Upper lobe of right lung (tissue), 1 donor: ENCODE data around the gene MAP2K5. TPM values are rescaled to one million over a fixed set of nuclear protein-coding genes. Genes with fewer than 3 reads are reported as not detected.
A peak's percentile ranks its signal among the peaks of the same experiment; 100 is the strongest.

Experiments used
- ATAC-seq: fragments of 200-7000 bp; cut with Tn5 transposase; one replicate; pipeline ENCODE4 v1.9.1; 2020; ENCODE audit warnings: mild to moderate bottlenecking, moderate library complexity
- DNase-seq: peaks from one replicate; pipeline ENCODE4 v3.0.0-alpha.2; 2020
- H3K27ac ChIP-seq: fragments of 200-600 bp; one replicate; pipeline ENCODE4 v1.8.0; 2022
- H3K27me3 ChIP-seq: fragments of 200-600 bp; one replicate; pipeline ENCODE4 v1.8.0; 2022; ENCODE audit warnings: mild to moderate bottlenecking
- H3K36me3 ChIP-seq: fragments of 200-600 bp; one replicate; pipeline ENCODE4 v1.8.0; 2022
- H3K4me1 ChIP-seq: fragments of 200-600 bp; one replicate; pipeline ENCODE4 v1.8.0; 2022
- H3K4me3 ChIP-seq: fragments of 200-600 bp; one replicate; pipeline ENCODE4 v1.8.0; 2022; ENCODE audit warnings: mild to moderate bottlenecking
- H3K9me3 ChIP-seq: fragments of 200-600 bp; one replicate; pipeline ENCODE4 v1.8.0; 2022
- intact Hi-C: fragments of 100-400 bp; cut with DNase I; formaldehyde crosslinking; loops from one replicate; pipeline ENCODE4 v1.11.0; 2022
- total RNA-seq: library from RNA; stranded (reverse); fragmentation: NEBNext Ultra II Directional; extraction: Animal tissue kit (Norgen Biotek cat#: 25700); gene quantifications from one replicate; pipeline ENCODE4 v1.2.1, GENCODE V29; 2021
- TF ChIP-seq, protein P1 (sequence below): fragments of 200-600 bp; IDR thresholded peaks from one replicate; pipeline ENCODE4 v1.8.0; 2022; ENCODE audit warnings: antibody characterized with exemption
- donor health status: DM: no; HTN: yes; CAD: no; lungs with severe emphysema.

Gene MAP2K5
- total RNA-seq, 1 donor from 2014 or later: 18.3 TPM

GRCh38 chr15:67818464-67818863 is 276.0 kb downstream of the MAP2K5 start:
- H3K36me3 ChIP-seq: no peaks in the 10 kb centered on the region
- no peak for ATAC-seq
- intact Hi-C loops: no loop called here
- no peak for DNase-seq
- no peak overlapping the region for H3K27ac ChIP-seq
- no peaks in the 10 kb centered on the region for H3K9me3 ChIP-seq
- peaks cover 45% of the 10 kb centered on the region for H3K27me3 ChIP-seq
- H3K4me3 ChIP-seq: no peak overlapping the region
- TF ChIP-seq, protein P1, sequence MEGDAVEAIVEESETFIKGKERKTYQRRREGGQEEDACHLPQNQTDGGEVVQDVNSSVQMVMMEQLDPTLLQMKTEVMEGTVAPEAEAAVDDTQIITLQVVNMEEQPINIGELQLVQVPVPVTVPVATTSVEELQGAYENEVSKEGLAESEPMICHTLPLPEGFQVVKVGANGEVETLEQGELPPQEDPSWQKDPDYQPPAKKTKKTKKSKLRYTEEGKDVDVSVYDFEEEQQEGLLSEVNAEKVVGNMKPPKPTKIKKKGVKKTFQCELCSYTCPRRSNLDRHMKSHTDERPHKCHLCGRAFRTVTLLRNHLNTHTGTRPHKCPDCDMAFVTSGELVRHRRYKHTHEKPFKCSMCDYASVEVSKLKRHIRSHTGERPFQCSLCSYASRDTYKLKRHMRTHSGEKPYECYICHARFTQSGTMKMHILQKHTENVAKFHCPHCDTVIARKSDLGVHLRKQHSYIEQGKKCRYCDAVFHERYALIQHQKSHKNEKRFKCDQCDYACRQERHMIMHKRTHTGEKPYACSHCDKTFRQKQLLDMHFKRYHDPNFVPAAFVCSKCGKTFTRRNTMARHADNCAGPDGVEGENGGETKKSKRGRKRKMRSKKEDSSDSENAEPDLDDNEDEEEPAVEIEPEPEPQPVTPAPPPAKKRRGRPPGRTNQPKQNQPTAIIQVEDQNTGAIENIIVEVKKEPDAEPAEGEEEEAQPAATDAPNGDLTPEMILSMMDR: no peak
- no peaks in the 10 kb centered on the region for H3K4me1 ChIP-seq

DNA sequence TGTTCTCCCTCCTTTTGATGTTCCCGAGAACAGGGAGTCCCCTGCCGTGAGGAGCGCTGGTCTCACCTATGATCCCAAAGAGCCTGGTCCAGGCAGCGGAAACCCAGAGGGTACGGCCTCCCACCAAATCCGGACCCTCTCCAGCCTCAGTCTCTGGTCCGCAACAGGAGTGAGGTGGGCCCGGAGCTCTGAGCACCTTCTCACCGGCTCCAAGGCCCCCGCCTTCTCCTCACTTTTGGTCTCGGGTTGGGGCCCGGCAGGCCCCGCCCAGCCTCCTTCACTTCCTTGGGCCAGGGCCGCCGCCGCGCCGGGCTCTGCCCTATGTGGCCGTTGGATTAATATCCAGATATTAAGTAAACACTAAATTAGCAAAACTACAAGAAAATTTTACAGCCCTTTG is 277.1 kb downstream of the MAP2K5 start:
- H3K27me3 ChIP-seq: peaks cover 57% of the 10 kb centered on the region
- intact Hi-C loops: no loop called here
- TF ChIP-seq, protein P1: no peak
- H3K36me3 ChIP-seq: no peaks in the 10 kb centered on the region
- H3K4me3 ChIP-seq: no peak overlapping the region
- H3K9me3 ChIP-seq: no peaks in the 10 kb centered on the region
- no peak for DNase-seq
- no peaks in the 10 kb centered on the region for H3K4me1 ChIP-seq
- H3K27ac ChIP-seq: no peak overlapping the region
- no peak for ATAC-seq

DNA sequence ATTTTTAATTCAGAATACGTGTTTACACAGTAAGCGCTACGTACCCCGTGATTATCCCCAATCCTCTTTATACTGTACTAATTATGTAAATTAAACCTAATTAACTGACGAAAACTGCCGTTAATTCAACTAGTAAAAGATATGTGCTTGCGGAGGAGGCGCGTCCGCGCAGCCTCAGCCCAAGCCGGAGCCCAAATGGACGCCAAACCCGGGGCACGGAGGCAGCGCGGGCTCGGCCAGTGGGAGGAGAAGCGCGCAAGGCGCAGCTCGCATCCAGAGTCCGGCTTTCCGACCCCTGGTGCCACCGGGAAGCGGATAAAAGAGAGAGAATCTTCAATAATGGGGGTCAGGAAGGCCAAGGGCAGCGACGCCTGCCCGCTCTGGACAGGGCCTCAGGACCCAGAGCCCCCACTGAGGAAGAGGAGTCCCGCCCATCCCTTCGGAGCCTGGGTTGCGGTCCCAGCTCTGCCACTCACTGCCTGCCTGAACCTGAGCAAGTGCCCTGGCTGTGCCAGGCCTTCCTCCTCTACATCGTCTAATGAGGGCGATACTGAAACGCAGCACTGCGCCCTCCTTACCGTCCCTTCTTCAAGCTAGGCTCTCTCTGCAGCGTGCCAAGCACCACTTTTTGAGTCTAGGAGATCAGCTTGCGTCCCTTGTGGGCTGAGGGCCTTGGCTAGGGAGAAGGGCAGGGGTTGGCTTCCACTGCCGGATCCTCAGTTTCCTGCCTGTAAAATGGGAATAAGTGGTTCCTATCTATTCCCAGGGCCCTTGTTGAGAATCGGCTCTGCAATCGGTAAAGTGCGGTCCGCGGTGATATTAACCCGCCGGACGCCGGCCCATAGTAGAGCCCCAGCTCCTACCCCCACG is 277.9 kb downstream of the MAP2K5 start:
- TF ChIP-seq, protein P1: no peak
- H3K27ac ChIP-seq: no peak overlapping the region
- H3K4me3 ChIP-seq: no peak overlapping the region
- ATAC-seq: no peak
- H3K27me3 ChIP-seq: peaks cover 64% of the 10 kb centered on the region
- intact Hi-C loops: no loop called here
- no peak for DNase-seq
- H3K36me3 ChIP-seq: no peaks in the 10 kb centered on the region
- peaks cover 4% of the 10 kb centered on the region for H3K4me1 ChIP-seq
- H3K9me3 ChIP-seq: no peaks in the 10 kb centered on the region

DNA sequence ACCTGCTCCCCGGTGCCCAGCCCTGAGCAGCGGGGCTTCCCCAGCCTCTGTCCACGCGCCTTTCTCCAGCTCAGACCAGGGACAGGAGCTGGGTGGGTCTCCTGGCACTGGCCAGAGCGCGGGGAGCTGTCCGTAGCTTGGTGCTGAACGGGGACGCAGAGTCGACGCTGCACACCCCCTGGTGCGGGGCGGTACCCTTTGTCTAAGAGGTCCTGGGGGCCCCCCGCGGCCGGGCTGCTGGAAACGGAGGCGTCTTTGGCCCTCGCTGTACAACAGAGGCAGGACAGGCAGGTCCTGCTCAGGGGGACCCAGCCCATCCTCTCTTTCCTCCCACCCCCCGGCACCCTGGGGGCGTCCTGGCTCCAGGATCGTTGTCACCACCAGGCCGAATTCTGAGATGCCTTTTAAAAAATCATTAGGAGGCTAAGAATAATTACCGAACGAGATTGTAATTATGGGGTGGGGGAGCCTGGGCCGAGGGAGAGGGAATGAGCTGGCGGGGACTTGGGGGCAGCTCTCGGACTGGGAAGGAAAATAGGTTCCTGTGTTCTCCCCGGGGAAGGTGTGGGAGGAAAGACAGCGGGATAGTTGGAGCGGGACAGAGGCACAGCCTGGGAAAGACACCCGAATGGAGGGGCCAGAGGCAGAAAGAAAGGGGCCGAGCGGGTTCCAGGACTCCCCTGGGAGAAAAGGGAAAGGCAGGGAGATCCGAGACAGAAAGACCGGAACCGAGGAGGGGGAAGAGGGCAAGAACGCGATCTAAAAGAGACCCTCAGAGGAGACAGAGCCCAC is 278.7 kb downstream of the MAP2K5 start:
- Histone ChIP-seq H3K27ac (no peak overlapping the region), H3K36me3 (no peaks in the 10 kb centered on the region), H3K9me3 (no peaks in the 10 kb centered on the region), H3K4me1 (peaks cover 10% of the 10 kb centered on the region), H3K4me3 (no peak overlapping the region), H3K27me3 (peaks cover 72% of the 10 kb centered on the region)
- ATAC-seq: peak; percentile 76
- intact Hi-C loops: no loop called here
- TF ChIP-seq, protein P1: no peak
- peak; percentile 76 for DNase-seq

- H3K36me3 ChIP-seq: no peaks in the 10 kb centered on the region
- no peak overlapping the region for H3K27ac ChIP-seq
- ATAC-seq (no peak), DNase-seq (no peak)
- peaks cover 10% of the 10 kb centered on the region for H3K4me1 ChIP-seq
- no peaks in the 10 kb centered on the region for H3K9me3 ChIP-seq
- intact Hi-C loops: no loop called here
- H3K27me3 ChIP-seq: peaks cover 79% of the 10 kb centered on the region
- H3K4me3 ChIP-seq: no peak overlapping the region
- TF ChIP-seq, protein P1: no peak
Observed at GRCh38 chr15:67821784-67822440, 279.4 kb downstream of the MAP2K5 start.
